Measurements from ENCODE around the gene EEIG2.

- no peak for TF ChIP-seq REST (IDR thresholded peaks at IDR 0.05; ENCODE audit: low read depth)
- no peak for TF ChIP-seq RAD21 (IDR thresholded peaks at IDR 0.05; ENCODE audit: low read depth)
- no peak for TF ChIP-seq EGR1 (IDR thresholded peaks at IDR 0.05)
- TF ChIP-seq FOXM1 (IDR thresholded peaks at IDR 0.05; ENCODE audit: borderline replicate concordance, low read depth): no peak
- TF ChIP-seq TAF1 (IDR thresholded peaks at IDR 0.05; ENCODE audit: low read depth): no peak
- no peak for TF ChIP-seq YY1 (IDR thresholded peaks at IDR 0.05; ENCODE audit: low read depth)
- no peak for TF ChIP-seq EP300 (IDR thresholded peaks at IDR 0.05; ENCODE audit: borderline replicate concordance)
- no peak for TF ChIP-seq MAX (IDR thresholded peaks at IDR 0.05)
These were observed 27.2 kb upstream of the EEIG2 start for GRCh38 chr1:108532730-108533129.
